ENCODE data around the gene ATP5F1B. TPM values are rescaled to one million over a fixed set of nuclear protein-coding genes. Genes with fewer than 3 reads are reported as not detected.
"Not testable (repeated sequence)": the region's sequence is repeated elsewhere in the genome, so short reads cannot be mapped to it uniquely, and the experiment has no call there.

Gene ATP5F1B
- total RNA-seq, 1 donor from 2014 or later: 344 TPM

DNA sequence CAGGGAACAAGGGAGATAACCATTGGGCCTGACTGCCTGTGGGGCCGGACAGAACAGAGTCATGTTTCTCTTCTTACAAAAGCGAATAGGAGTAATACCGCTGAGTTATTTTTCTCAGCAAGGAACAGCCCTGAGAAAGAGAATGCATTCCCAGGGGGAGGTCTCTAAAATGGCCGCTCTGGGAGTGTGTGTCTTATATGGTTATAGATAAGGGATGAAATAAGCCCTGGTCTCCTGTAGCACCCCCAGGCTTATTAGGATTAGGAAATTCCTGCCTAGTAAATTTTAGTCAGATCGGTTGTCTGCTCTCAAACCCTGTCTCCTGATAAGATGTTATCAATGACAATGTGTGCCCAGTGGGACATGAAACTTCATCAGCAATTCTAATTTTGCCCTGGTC, 8.0 kb upstream of the ATP5F1B start:
- not testable (repeated sequence) for ATAC-seq
- peak; percentile 33 for DNase-seq (ENCODE audit: low spot score)

DNA sequence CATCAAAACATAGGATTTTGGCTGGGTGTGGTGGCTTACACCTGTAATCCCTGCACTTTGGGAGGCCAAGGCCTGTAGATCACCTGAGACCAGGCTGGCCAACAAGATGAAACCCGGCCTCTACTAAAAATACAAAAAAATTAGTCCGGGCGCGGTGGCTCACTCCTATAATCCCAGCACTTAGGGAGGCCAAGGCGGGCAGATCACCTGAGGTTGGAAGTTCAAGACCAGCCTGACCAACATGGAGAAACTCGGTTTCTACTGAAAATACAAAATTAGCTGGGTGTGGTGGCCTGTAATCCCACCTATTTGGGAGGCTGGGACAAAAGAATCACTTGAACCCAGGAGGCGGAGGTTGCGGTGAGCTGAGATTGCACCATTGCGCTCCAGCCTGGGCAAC, 2.2 kb upstream of the ATP5F1B start:
- not testable (repeated sequence) for ATAC-seq
- peak; percentile 35 for DNase-seq (ENCODE audit: low spot score)

DNA sequence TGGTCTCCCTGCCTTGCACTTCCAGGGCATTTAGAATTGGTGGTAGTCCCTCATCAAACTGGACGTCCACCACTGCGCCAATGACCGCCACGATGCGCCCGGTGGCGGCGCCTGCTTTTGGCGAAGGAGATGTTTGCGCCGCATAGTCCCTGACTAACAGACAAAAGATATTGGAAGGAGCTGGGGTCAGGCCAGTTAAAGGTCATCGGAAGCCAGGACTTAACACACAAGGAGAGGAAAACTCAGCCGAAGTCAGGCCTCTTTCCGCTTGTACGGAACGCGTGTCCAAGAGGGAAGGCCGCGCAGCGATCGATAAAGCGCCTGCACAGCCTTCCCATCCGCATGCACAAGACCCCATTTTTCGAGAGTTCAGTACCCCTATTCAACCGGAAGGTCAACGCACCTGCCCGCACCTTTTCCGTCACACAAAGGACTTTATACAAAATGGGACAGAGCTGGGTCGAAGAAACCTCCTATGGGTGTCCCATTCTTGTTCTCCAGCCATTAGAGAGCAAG, 525 bp downstream of the ATP5F1B start:
- peak; percentile 28 for ATAC-seq

DNA sequence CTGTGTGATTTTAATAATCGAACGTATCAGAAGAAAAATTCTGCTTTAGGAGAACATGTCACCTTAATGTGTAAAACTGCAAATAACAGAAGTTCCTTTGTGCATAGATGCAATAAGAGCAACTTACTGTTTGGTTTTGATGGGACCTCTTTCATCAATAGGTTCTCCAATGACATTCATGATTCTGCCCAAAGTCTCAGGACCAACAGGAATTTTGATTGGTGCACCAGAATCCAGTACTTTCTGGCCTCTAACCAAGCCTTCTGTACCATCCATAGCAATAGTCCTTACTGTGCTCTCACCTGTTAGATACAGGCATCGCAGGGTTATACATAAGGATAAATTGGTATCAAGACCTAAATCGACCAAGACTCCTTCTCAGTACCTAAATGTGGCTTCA, 1.1 kb downstream of the ATP5F1B start:
- ATAC-seq (no peak), DNase-seq (ENCODE audit: low spot score) (no peak)

More for the DNA sequence above, 525 bp downstream of the ATP5F1B start:
- DNase-seq (ENCODE audit: low spot score): peak; percentile 54

DNA sequence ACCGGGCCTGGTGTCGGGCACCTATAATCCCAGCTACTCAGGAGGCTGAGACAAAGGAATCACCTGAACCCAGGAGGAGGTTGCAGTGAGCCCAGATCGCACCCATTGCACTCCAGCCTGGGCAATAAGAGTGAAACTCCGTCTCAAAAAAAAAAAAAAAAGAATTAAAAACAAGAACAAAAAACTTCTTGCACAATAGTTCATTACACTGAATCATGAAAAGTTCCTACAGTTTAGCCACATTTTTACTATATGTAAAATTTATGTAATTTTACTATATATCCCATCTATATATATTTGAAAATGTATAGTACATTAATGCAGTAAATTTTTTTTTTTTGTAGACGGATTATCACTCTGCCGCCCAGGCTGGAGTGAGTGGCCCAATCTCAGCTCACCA, 4.6 kb downstream of the ATP5F1B start:
- DNase-seq (ENCODE audit: low spot score): no peak

DNA sequence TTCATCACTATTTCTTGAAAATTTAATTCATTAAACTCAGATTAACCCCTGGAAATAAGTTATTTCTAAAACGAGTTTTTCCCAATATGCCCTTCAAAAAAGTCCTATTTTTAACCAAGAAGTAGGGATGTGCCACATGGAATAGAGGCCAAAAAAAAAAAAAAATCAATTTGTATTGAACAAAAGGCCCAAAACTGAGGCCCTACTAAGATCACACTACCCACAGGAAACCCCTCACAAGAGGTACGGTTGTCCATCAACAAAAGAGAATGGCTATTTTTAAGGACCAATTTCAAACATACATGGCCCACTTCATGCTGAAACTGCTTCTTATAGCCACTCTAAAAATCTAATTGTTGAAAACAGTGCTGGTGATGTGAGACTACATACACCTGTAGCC, 8.2 kb downstream of the ATP5F1B start:
- DNase-seq (ENCODE audit: low spot score) (no peak), ATAC-seq (no peak)

More for the DNA sequence above, 4.6 kb downstream of the ATP5F1B start:
- ATAC-seq: no peak

DNA sequence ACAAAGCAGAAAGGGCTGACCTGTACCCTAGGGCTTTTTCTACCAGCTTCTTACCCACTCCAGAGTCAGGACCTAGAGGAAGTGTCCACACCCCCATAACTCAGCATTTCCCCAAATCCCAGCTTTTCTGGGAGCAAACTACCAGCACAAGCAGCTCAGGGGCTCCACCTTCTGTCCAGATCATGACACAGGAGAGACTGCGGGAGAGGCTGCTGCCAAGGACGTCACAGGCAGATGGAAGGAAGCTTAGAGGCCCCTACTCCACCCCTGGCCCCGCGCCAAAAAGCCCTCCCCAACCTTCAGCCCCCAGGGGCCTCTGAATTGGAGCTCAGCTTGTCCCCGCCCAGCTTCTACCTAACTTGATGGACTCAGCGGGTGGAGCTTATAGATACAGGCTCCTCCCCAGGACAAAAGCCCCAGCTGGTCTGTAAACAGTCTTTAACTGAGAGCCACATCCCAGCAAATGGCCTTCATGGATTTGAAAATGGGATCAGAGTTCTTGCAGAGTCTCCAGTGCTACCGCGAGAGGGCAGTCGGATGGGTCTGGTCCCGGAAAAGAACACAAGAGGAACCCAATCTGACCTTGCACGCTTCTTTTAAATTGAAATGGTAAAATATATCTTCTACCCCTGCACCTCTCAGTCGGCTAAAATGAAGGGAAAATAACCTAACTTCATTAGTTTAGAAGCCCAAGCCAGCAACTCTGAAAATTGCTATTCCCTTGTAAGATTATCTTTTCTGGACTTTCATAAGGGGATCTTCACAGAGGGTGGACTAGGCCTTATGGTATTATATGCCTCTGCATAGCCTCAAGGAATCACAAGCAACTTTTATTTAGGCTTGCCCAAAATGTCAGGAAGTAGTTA, 8.9 kb downstream of the ATP5F1B start:
- peak; percentile 98 for DNase-seq (ENCODE audit: low spot score)
- ATAC-seq: peak; percentile 73

DNA sequence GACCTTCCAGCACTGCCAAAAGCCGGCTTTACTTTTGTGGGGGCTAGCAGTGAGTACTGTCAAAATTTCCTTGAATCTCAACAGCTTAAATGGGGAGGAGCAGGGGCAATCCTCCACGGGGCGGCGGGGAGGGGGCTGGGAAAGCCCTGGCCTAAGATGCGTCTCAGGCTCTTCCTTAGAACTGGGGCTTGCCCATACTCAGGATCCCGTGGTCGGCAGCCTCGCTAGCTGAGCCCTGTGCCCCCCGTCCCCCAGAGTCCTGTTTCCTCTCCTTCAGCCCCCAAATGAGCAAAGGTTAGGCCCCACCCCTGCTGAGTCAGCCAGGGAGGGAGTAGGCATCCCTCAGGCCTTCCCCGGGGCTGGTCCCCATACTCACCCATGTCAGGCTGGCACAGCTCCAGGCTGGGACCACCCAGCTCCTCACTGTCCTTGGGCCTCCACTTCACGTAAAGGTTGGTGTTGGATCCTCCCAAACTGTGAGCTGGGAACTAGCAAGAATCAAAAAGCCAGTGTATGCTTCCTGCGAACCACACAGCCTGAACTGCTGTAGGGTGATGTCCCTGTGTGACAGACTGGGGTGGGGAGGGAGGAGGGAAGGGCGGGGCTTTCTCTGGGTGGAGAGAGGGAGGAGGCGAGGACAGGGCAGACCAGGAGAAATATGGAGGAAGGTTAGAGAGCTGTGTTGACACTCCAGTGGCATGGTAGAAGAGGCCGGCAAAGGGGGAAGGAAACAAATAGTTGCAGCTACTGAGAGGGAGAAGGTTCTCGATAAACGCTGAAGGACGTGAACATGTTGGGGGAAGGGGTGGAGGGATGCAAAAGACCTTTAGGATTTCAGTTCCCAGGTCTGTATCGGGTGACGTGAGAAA, 9.7 kb downstream of the ATP5F1B start:
- ATAC-seq (peak; percentile 75), DNase-seq (ENCODE audit: low spot score) (peak; percentile 91)

DNA sequence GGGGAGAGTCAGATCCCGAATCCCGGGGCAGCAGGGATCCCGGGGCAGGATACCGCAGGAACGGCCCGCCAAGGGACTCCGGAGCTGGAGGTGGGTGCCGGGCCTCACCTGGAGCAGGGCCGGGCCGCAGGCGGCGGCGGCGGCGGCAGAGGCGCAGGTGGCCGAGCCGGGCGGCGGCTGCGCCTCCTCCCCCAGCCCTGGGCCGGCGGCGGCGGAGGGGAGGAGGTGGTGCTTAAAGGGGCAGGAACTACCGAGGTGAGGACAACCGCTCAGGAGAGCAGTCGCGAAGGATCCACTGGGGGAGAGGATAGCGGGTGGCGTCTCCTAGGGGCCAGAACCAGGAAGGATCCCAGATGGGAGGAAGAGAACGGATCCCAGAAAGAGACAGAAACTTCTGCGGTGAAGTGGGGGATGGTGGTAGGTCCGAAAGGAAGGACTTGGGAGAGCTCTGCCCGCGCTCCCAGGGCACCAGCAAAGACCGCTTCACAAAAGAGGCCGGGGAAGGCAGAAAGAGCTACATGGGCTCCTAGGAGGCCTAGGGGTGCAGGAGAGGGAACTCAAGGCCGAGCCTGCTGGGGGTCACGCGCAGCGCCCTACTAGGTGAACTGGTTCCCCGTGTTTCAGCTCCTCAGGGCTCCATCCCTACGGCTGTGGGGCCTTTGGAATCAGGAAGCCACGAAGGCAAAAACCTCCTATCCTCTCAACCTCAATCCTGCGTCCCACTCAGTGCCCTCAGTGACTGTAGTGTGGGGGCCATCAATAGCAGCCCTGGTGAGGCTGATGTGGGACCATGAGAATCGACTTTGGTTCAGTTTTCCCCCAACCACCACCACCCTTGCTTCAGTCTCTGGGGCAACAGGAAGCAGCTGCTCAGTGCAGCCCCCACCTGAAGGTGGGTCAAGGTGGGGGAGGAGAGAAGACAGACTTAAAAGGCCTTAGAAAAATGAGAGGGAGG, 10.7 kb downstream of the ATP5F1B start:
- DNase-seq (ENCODE audit: low spot score): peak; percentile 85

DNA sequence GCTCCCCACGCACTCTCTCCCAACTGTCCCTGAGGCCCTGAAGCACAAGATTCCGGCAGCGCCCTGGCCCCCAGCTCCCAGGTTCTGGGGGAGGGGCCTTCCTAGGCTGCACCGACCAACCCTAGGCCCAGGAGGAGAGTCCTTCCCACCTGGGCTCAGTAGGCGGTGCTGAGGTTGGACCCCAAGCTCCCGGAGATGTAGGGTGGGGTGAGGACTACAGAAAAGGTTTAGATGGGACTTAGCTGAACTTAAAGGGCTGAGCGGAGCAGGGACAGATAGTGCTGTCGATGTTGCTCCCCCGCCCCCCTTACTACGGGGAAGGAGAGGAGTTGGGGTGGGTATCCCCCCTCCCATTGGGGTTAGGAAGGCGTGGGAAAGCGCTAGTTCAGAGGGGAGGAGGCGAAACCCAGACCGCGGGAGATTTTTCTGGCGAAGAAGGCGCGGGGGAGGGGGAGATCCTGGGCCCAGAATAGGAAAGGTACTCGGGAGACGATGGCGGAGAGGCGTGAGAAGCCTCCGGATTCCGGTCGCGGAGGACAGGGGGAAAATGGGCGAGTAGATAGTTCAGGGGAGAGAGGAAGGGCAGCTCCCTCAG, 11.4 kb downstream of the ATP5F1B start:
- peak; percentile 13 for ATAC-seq
- DNase-seq (ENCODE audit: low spot score): peak; percentile 70

More for the DNA sequence above, 10.7 kb downstream of the ATP5F1B start:
- peak; percentile 57 for ATAC-seq

DNA sequence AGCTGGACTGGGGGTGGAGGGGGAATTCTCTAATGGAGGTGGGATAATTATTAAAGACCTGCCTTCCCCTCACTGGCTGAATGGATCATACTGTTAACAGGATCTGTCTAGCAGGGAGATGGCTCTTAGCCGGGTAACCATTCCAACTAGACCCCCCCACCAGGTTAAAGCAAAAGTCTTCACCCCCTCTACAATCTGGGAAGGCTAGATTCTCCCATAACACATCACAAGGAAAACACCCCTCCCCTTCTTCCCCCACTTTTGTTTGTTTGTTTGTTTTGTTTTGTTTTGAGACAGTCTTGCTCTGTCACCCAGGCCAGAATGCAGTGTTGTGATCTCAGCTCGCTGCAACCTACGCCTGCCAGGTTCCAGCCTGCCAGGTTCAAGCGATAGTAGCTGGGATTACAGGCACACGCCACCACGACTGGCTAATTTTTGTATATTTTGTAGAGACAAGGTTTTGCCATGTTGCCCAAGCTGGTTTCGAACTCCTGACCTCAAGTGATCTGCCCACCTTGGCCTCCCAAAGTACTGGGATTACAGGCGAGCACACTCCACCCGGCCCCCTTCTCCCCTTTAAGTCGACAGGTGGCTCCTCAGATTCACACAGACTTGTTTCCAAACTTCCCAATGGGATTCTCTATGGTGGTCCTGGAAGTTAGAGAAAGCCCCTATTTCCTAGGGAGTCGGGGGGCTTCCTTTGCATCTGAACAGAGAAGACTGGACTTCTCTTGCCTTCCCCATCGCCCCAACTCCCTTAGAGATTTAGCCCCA, 12.1 kb downstream of the ATP5F1B start:
- no peak for ATAC-seq
- DNase-seq (ENCODE audit: low spot score): no peak

DNA sequence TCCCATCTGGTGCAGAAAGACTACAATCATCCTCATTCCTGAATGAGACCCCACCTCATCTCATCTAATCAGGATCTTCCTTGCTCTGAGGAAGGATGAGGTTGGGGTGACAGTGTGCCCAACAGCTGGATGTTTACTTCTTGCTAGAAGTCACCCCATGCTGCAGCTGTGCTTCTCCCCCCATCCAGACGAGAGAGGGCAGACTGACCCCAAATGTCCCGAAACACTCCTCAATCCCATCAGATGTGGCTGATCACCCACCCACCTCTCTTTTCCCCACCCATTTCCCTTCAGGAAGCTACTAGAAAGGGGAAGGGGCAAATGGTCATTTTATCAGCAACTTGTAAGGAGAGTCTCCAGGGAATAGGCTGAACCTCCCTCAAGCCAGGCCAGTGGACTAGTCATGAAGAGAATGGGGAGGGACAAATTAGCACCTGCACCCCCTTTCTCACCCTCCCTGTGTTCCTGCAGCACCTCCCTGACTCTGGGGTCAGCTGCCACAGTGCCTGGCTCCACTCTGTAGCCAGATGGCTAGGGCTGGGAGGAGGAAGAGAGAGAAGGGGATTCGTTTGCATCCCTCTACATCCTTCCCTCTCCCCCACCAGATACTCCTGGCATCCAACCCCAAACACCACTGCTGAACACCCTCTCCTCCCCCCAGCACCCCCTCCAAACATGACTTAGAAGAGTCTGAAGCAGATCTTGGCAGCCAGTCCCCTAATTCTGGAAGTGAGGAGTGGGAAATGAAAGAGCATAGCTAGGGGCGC, 12.9 kb downstream of the ATP5F1B start:
- DNase-seq (ENCODE audit: low spot score) (no peak), ATAC-seq (no peak)

DNA sequence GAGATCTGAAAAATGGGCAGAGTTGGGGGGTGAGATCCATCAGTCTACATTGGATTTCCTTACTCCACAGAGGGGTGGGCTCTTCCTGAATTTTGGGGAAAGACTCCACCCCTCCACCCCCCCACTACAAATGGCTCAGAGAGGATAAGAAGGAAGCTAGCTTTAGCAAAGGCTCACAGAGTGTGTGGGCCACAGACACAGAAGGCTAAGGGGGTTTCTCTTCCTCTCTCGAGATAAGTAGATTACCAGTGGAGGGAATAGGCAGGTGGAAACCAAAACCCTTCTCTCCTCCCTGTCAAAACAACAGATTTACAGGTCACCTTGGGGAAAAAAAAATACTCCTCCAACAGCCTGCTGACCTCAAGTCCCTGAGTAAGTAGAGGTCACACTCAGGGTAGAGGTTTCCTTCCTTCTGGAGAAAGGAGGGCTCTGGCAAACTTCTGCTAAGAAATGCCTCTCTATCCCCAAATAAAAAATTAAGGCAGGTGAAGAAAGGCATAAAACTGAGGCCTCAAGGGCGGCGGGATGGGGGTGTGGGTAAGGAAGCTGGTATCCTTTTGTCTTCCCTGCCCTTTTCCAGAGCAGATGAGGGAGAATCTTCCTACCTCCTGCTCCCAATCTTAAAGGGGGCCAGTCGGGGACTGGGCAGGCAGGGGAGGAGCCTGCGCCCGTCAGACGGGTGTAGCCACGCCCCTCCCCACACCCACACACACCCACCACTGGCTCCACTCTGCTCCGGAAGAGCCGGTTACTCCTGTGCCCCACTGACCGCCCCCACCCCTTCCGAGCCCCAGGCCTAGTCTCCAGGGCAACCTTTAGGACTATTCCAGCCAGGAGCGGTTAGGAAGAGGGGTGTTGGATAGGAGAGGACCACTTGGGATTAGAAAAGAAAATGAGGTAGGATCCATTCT, 13.7 kb downstream of the ATP5F1B start:
- ATAC-seq: peak; percentile 7

DNA sequence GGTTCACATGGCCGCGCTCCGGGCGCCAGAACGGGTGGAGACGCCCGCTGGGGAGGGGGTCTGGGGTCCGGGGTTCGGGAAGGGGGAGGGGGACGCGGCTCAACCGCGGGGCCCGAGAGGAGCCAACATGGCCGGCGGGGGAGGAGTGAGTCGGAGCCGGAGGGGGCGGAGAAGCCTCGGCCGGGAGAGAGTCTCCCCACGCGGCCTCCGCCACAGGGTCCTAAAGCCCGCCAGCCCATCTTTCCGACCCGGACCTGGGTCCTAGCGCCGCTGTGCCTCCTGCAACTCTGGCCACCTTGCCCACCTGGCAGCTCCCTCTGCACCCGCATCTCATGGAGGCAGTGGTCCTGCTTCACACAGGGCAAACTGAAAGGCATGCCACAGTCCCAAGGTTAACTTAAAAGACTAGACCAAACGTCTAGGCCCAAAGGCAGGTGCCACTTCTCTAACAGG, 15.6 kb downstream of the ATP5F1B start, which contains the start of gene BAZ2A:
Gene BAZ2A (minus strand): TSS at position 147 of the 453 bp plus-strand sequence. CDS start 12,796 bp downstream, outside the sequence.
- ATAC-seq: peak; percentile 76

More for the DNA sequence above, 13.7 kb downstream of the ATP5F1B start:
- DNase-seq (ENCODE audit: low spot score): peak; percentile 75

DNA sequence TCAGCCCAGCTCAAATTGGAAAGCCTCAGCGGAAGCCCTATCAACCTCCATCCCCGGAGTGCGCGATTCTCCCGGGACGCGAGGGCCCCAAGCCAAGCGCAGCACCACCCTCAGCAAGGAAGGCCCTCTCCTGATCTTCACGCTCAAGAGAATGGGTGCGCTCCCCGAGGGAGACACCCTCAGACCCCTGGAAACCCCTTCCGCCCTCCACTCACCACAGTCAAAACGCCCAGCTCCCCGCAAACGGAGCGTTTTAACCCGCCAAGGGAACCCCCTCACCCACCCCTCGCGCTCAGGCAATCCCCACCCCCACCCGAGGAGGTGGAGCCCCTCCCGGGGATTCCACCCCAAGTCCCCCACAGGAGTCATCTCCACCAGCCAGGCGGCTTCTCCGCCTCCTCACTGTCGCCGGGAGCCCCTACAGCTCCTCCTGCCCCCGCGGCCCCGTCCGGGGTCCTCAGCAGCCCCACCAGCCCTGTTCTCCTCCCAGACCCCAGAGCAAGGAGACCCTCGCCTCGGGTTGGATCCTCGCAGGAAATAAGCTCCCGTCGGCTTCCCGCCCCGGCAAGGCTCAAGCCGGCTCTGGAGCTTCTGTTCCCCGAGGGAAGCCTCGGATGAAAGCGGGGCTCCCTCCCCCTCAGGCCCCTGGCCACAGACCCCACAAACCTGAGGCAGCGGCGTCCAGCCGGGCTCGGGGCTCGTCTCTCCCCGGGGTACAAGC, 16.2 kb downstream of the ATP5F1B start:
- ATAC-seq (peak; percentile 41), DNase-seq (ENCODE audit: low spot score) (peak; percentile 57)

More for the DNA sequence above, 15.6 kb downstream of the ATP5F1B start, which contains the start of gene BAZ2A:
- DNase-seq (ENCODE audit: low spot score): peak; percentile 90
